Endothelial cell of umbilical vein (primary cell): ENCODE measurements around the gene FAM20A.

Experiments used
- EZH2 ChIP-seq: IDR thresholded peaks from 2 replicates; pipeline ENCODE4 v1.6.1; 2012; ENCODE audit warnings: borderline replicate concordance, low read depth, mild to moderate bottlenecking, moderate library complexity, low read length, inconsistent platforms; ENCODE audit not compliant: severe bottlenecking
- FOS ChIP-seq: IDR thresholded peaks from 2 replicates; pipeline ENCODE4 v1.6.1; 2011; ENCODE audit warnings: mild to moderate bottlenecking, low read length, moderate library complexity, borderline replicate concordance; ENCODE audit not compliant: insufficient read depth
- GATA2 ChIP-seq: IDR thresholded peaks from 2 replicates; pipeline ENCODE4 v1.7.0; 2011; ENCODE audit warnings: low read depth, mild to moderate bottlenecking, moderate library complexity, mixed read lengths, low read length; ENCODE audit not compliant: insufficient read length, insufficient read depth
- JUN ChIP-seq: IDR thresholded peaks from 2 replicates; pipeline ENCODE4 v1.6.1; 2011; ENCODE audit warnings: borderline replicate concordance, low read depth; ENCODE audit not compliant: insufficient read length, insufficient read depth
- MYC ChIP-seq: IDR thresholded peaks from one replicate; pipeline ENCODE4 v1.6.1; 2011; ENCODE audit warnings: mild to moderate bottlenecking, low read depth, low read length
- POLR2A ChIP-seq: IDR thresholded peaks from 2 replicates; pipeline ENCODE4 v1.6.1; 2012; ENCODE audit warnings: low read depth, mild to moderate bottlenecking, control low read depth, low read length
- POLR2AphosphoS5 ChIP-seq: IDR thresholded peaks from 2 replicates; pipeline ENCODE4 v1.6.1; 2012; ENCODE audit warnings: low read depth, mild to moderate bottlenecking, control low read depth, low read length, moderate library complexity; ENCODE audit not compliant: insufficient read depth
- TF ChIP-seq, protein P1 (sequence below), 2 donors: IDR thresholded peaks; 1 replicate in 1 of 2; 2 replicates in 1 of 2; pipeline ENCODE4 v1.5.1; 2011; ENCODE audit warnings: low read length in 2 of 2, mild to moderate bottlenecking in 2 of 2, moderate library complexity in 2 of 2, control low read depth in 1 of 2, inconsistent platforms in 1 of 2, low read depth in 1 of 2; ENCODE audit not compliant: insufficient read depth in 1 of 2; ENCODE audit errors: extremely low read depth in 1 of 2
- TF ChIP-seq, protein P2 (sequence below): IDR thresholded peaks from 2 replicates; pipeline ENCODE4 v1.6.1; 2011; ENCODE audit not compliant: insufficient read depth, insufficient read length

DNA sequence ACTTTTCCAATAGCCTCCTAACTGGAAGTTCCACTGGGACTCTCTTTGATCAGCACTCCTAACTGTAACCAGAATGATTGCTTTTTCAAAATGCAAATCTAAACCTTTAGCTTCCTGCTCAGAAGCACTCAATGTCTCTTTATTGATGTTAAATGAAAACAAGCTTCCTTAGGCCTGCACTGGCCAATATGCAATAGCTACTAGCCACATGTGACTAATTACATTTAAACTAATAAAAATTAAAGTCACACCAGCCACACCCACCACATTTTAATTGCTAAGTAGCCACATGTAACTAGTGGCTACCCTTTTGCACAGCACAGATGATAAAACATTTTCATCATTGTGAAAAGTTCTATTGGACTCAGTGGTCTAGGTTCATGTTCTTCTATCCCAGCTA is 31.8 kb downstream of the FAM20A start:
- TF ChIP-seq, protein P1, sequence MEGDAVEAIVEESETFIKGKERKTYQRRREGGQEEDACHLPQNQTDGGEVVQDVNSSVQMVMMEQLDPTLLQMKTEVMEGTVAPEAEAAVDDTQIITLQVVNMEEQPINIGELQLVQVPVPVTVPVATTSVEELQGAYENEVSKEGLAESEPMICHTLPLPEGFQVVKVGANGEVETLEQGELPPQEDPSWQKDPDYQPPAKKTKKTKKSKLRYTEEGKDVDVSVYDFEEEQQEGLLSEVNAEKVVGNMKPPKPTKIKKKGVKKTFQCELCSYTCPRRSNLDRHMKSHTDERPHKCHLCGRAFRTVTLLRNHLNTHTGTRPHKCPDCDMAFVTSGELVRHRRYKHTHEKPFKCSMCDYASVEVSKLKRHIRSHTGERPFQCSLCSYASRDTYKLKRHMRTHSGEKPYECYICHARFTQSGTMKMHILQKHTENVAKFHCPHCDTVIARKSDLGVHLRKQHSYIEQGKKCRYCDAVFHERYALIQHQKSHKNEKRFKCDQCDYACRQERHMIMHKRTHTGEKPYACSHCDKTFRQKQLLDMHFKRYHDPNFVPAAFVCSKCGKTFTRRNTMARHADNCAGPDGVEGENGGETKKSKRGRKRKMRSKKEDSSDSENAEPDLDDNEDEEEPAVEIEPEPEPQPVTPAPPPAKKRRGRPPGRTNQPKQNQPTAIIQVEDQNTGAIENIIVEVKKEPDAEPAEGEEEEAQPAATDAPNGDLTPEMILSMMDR (IDR thresholded peaks at IDR 0.05; ENCODE audit: extremely low read depth in 1 of 2, insufficient read depth in 1 of 2, low read depth in 1 of 2, low read length in 2 of 2): no peak
- no peak for TF ChIP-seq EZH2
- no peak for TF ChIP-seq POLR2A
- no peak for TF ChIP-seq POLR2AphosphoS5
- no peak for TF ChIP-seq FOS
- TF ChIP-seq, protein P2, sequence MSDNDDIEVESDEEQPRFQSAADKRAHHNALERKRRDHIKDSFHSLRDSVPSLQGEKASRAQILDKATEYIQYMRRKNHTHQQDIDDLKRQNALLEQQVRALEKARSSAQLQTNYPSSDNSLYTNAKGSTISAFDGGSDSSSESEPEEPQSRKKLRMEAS: no peak
- TF ChIP-seq JUN: no peak
- no peak for TF ChIP-seq MYC
- no peak for TF ChIP-seq GATA2
